Stimulated activated CD4-positive, alpha-beta T cell treated with anti-CD3 and anti-CD28 coated beads, Interleukin-4, amount 100 ng/mL, for 24 hours (primary cell): ENCODE results near the gene DRAXIN.

Experiments used
- DNase-seq: peaks from one replicate; pipeline ENCODE4 v3.0.0-alpha.2; 2020

DRAXIN gene

DNA sequence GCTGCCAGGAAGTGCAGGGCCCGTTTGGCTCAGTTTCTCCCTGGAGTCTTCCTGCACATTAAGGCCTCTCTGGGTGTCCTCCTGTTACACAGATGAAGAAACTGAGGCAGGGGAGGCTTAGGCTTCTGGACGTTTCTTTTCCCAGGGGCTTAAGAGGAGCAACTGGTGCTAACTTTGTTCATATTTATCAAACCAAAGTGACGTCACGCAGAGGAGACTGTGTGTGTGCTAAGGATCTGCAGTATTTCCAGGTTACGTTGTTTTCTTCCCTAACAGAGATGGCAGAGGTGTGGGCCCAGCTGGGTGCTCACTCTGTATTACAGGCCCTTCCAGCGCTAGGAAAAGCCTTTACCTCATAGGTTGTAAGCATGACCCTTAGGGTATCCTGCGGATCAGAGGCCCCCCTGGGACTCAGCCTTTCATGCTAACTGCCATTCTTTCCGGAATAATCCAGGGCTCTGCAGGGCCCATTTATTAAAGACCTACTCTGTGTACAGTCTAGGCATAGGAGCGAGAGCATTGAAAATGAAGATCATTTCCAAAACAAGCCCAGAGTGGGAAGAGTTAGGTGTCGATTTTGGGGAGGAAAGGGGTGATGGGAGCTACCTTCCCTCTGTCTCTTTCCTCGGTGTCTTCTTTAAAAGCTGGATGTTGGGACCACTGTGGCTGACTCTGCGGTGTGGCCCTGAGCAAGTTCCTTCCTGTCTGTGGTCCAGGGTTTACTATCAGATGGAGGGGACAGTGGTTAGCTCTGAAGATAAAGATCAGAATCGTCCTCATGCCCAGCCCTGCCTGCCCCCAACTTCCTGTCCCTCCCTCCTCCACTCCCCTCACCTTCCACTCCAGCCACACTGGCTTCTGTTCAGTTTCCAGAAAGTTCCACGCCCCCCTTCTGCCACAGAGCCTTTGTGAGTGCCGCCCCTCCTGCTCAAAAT, 49.0 kb downstream of the DRAXIN start:
- peak; percentile 13 for DNase-seq

GRCh38 chr1:11741482-11741881, 50.0 kb downstream of the DRAXIN start:
- DNase-seq: no peak

DNA sequence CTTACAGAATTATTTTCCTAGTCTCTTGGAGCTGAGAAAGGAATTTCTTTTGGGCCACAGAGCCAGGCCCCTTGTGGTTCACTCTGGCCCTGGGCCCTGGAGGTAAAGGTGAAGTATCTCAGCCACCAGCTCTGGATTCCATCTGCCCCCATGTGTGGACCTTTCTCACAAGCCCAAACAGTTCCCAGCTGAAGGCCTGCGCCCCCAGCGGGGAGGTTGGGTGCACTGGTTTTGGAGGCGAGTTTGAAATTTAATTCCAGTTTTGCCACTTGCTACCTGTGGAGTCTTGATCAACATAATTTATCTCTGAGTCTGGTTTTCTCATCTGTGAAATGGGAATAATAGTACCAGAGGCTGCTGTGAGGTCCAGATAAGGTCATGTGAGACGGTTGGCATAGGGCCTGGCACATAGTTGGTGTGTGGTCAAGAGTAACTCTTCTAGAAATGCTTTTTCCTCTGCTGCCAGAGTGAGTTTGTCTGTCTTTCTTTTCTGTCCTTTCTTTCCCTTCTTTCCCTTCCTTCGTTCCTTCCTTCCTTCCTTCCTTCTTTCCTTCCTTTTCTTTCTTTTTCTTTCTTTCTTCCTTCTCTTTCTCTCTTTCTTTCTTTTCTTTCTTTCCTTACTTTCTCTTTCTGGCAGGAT, 50.5 kb downstream of the DRAXIN start:
- no peak for DNase-seq

DNA sequence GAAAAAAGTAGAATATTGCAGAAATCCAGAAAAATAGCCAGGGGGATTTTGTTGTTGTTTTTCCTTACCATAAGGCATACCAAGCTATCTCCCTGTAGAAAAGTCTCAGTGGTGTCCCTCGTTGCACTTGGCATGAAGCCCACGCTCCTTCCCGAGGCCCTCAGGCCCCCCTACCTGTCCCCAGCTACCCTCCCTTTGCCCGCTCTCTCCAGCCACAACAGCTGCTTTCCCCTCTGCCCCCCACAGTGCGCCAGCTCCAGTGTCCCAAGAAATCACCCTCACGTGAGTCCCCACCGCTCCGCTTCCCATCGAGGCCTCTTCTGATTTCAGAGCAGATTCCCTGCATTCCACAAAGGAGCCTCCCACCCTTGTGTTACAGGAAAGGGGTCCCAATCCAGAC, 52.8 kb downstream of the DRAXIN start:
- DNase-seq: no peak

DNA sequence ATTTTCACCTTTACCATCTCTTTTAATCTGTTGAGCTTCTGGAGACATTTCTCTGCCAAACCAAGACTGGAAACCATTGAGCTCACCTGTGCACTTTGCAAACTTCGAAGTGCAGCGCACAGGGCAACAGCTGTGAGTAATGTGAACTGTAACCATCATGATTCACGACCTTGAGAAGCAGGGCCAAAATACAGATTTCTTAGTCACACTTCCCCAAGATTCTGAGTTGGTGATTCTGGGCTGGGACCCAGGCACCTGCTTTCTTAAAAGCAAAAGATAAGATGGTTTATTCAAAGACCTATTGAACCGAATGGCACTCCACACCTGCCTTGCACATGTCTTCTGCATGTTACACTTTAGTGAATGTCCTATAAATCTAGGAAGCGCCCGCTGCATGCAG, 54.6 kb downstream of the DRAXIN start:
- DNase-seq: no peak

- DNase-seq: no peak
These were observed 55.4 kb downstream of the DRAXIN start for GRCh38 chr1:11746795-11747487.

DNA sequence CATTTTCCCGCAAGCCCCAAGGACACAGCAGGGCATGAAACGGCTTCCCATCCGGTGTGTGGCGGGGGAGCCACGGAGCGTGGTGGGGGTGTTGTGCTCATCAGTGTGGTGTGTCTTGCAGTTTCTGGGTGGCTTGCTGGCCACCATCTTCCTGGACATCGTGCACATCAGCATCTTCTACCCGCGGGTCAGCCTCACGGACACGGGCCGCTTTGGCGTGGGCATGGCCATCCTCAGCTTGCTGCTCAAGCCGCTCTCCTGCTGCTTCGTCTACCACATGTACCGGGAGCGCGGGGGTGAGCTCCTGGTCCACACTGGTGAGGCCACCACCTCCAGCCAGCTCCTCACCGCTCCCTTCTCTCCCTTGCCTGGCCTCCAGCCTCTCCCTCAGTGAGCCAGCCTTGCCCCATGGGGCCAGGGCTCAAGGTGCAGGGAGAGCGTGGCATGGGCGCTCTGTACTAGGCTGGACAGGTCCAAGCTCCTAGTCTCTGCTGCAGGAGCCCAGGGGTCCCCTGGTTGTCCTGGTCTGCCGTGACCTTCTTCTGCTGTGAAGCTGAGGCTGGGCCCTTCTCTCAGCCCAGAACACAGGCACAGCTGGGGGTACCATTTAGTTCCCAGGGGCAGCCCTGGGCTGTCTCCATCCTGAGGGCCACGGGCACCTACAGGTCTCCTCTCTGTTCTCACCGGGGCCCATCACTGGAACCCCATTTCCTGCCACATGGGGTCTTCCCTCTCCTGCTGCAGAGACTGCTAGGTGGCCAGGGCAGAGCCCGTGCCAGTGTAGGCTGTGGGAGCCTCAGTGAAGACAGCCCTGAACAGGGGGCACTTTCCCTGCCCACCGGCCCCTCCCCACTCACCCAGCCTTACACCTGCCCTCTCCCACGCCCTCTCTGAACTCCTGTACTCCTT, 57.0 kb downstream of the DRAXIN start:
- DNase-seq: no peak

DNA sequence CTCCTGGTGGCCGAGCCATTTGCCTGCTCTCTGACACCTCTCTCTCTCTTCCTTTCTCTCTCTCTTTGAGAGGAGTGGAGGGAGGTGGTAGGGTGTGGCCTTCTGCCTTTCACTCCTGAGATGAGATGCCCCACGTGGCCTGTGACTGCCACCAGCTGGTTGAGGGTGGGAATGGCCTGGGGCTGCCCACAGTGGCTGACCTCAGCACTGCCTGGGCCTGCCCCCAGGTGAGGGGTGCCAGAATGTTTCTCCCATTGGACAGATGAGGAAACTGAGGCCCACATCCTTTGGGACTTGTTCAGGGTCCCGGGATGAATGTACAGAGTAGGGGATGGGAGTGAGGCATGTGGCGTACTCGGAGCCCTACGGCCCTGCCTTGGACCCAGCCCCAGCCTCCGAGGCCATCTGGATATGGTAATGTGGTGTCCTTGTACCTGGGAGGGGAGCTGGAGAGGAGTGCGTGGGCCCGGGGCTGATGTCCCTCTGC, 57.7 kb downstream of the DRAXIN start:
- DNase-seq: peak; percentile 37

GRCh38 chr1:11749996-11750395, 58.5 kb downstream of the DRAXIN start:
- no peak for DNase-seq

DNA sequence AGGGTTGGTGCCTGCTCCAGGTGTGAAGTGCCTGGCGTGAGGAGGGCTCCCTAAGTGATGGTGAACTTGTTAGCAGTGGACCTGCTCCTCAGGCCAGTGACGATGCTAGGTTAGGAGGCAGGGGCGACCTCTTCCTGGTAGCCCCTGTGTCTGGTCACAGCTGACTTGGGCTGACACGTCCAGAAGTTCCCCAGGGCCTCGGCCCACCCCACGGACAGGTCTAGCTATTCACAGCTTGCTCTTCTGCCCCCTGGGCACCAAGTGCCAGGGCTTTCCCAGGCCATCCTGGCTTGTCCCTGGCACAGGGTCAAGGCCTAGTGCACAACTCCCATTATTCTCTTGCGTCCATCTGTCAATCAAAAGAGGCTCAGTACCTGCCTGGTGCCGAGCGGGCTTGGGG, 59.6 kb downstream of the DRAXIN start:
- no peak for DNase-seq

DNA sequence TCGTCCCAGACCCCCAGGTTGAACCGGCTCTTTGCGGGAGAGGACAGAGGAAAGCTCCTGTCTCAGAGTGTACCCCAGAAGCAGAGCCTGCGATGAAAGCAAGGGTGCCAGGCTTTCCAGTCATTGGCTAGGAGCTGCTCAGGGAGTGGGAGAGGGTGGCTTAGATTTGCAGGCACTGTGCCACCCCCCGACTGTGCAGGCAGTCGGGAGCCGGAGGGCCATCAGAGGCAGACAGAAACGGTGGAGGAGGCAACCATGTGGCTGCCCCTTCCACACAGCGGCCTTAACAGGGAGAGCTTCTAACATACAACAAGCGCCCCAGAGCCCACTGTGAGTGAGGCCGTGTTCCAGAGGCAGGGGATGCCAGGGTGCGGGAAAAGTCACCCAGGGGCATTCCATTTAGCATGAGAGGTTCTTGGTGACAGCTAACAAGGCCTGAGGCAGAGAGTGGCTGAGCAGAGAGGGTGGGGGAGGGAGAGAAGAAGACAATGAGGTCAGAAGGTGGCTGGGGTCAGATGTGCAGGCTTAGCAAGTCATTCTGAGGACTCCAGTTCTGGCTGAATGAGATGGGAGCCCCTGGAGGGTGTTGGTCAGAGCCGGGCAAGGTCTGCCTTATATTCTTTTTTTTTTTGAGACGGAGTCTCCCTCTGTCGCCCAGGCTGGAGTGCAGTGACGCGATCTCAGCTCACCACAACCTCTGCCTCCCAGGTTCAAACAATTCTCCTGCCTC, 61.0 kb downstream of the DRAXIN start:
- DNase-seq: no peak

DNA sequence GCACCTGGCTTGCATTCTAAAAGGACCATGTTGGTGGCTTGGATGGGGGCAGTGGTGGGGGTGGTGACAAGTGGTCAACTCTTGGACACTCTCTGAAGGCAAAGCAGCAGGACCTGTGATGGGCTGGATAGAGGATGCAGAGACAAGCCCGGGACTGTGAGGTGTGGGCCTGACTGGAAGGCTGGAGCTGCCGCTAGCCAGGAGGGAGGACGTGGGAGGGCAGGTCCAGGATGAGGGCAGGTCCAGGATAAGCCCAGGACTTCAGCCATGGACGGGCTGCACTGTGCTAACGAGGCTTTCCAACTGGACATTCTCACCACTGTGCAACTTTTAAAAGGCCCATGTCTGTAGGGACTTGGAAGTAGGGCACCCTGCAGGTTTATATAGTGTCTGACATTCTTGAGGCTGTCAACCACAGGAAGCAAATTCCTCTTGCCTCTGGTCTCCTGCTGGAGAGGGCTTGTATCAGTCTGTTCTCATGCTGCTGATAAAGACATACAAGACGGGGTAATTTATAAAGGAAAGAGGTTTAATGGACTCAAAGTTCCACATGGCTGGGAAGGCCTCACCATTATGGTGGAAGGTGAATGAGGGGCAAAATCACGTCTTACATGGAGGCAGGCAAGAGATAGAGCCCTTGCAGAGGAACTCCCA, 62.2 kb downstream of the DRAXIN start:
- DNase-seq: no peak

DNA sequence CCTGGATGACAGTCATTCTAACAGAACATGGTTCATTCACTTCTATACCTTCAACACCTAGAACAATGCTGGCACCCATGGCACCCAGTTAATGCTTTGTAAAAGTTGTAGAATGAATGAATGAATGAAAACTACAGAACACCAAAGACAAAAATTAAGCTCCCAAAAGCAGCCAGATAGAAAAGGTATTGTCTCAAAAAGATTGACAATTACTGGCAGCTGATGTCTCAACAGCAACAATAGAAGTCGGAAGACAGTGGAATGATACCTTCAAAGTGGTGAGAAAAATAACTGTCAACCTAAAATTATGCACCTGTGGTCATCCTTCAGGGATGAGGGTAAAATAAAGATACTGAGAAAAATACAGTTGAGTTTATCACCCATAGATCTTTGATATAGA, 65.5 kb downstream of the DRAXIN start:
- DNase-seq: no peak

- no peak for DNase-seq
These were observed 68.3 kb downstream of the DRAXIN start for GRCh38 chr1:11759791-11760190.

- no peak for DNase-seq
These were observed 69.8 kb downstream of the DRAXIN start for GRCh38 chr1:11761285-11761684.

DNA sequence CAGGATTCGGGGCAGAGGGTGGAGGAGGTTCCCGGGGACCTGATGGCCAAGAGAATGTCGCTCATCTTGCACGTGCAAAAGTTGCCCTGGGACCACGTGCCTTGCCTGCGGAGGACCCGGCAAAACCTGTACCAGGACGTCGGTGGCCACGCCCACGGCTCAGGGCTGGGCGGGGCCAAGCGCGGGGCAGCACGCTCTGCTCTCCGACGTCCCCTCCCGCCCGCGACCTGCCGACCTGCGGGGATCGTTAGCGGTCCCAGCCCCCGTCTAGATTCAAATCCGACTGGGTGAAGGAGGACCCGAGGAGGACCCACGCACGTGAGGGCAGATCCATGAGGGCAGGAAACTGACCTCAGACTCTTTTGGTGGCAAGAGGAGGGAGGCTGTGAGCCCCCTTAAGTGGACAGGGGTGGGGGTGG, 70.5 kb downstream of the DRAXIN start, which contains the start of gene C1orf167:
Gene C1orf167 (plus strand): TSS at position 206 of the 419 bp plus-strand sequence. CDS start 2,208 bp downstream, outside the sequence.
- peak; percentile 31 for DNase-seq

- no peak for DNase-seq
These were observed 72.6 kb downstream of the DRAXIN start for GRCh38 chr1:11764115-11764514.

GRCh38 chr1:11764519-11764918, 73.0 kb downstream of the DRAXIN start:
- no peak for DNase-seq

GRCh38 chr1:11765661-11766428, 74.3 kb downstream of the DRAXIN start:
- DNase-seq: no peak

DNA sequence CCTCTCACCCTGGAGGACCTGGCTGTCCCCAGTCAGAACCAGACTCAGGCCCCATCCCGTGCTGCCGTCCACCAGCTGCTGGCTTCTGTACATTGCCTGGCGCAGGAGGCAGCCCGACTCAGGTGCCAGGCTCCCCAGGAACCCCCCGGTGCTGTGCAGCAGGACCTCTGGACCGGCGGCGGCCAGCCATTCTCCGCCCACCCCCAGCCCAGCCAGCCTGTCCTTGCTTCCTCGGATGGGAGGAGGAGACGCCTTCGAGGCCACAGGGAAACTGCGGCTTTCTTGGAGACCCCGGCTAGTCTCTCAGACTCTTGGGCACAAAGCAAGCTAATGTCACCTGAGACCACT, 74.9 kb downstream of the DRAXIN start:
- no peak for DNase-seq
